ENCODE measurements around the gene NQO2. TPM values are rescaled to one million over a fixed set of nuclear protein-coding genes. Genes with fewer than 3 reads are reported as not detected.
"Not testable (repeated sequence)": the region's sequence is repeated elsewhere in the genome, so short reads cannot be mapped to it uniquely, and the experiment has no call there.

NQO2 gene
- polyA plus RNA-seq, 3 donors, result 20.1 to 99.5 (median 73.4) TPM

GRCh38 chr6:2967936-2968335 lies 31.8 kb upstream of the NQO2 start:
- 98 to 99% (median 99%) methylated on average over 7 of the region's 7 CpGs for WGBS, 3 donors
- H3K27ac ChIP-seq (ENCODE audit: low read depth, low read length), result no peak overlapping the region

- H3K27ac ChIP-seq (ENCODE audit: low read depth, low read length), result no peak overlapping the region
- WGBS, 3 donors, result 67 to 70% (median 67%) methylated on average over 8 of the region's 8 CpGs
These were observed 31.0 kb upstream of the NQO2 start for GRCh38 chr6:2968600-2969135.

DNA sequence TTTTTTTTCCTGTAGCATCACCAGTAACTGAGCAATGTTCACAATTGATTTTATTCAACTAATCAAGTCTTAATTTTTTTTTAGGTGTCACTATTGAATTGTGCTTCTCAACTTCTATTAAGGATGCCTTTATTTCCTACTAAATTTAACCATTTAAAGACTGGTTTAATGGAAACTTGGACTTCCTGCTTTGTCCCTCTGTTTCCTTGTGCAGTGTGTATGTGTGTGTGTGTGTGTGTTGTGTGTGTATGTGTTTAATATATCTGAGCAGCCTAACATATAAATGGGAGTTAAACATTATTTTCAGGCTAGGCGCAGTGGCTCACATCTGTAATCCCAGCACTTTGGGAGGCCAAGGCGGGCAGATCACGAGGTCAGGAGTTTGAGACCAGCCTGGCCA lies 30.1 kb upstream of the NQO2 start:
- H3K27ac ChIP-seq (ENCODE audit: low read depth, low read length), result no peak overlapping the region
- 86 to 93% (median 88%) methylated on average over 3 of the region's 3 CpGs for WGBS, 3 donors

GRCh38 chr6:2970034-2970685 lies 29.5 kb upstream of the NQO2 start:
- WGBS, 3 donors, result 20 to 34% (median 30%) methylated on average over 10 of the region's 10 CpGs
- no peak overlapping the region for H3K27ac ChIP-seq (ENCODE audit: low read depth, low read length)

GRCh38 chr6:2970753-2971419 lies 28.8 kb upstream of the NQO2 start:
- 0 to 1% (median 0%) methylated on average over 42 to 80 of the region's 80 CpGs for WGBS, 3 donors
- H3K27ac ChIP-seq (ENCODE audit: low read depth, low read length), result peak overlapping the region; percentile 91

DNA sequence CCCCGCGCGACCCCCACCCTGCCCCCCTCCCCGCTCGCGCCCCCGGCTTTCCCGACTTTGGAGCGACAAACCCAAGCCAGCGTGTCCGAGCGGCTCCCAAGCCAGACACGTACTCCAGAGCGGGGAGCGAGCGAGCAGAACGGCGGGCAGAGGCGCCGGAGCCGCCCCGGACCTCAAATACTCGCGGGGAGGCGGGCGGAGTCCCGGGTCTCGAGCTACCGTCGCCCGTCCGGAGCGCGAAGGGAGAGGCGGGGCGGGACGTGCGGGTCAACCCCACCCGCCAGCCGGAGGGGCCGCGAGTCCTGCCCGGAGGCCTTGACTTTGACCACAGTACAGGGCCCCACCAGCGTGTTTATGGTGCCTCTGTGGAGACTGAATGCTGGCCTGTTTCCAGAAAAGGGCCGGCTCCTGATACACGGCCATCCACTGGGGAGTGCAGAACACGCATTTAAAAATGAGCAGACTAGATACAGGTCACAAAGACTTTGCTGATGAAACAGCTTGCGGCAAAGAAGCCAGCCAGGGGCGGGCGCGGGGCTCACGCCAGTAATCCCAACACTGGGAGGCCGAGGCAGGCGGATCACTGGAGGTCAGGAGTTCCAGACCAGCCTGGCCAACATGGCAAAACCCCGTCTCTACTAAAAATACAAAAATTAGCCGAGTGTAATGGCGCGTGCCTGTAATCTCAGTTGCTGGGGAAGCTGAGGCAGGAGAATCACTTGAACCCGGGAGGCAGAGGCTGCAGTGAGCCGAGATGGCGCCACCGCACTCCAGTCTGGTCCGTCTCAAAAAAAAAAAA lies 28.1 kb upstream of the NQO2 start, which contains the start of gene SERPINB6:
TSS of gene SERPINB6 (minus strand) at position 148 of the 799 bp plus-strand sequence. CDS start 12,235 bp downstream, outside the sequence.
- H3K27ac ChIP-seq (ENCODE audit: low read depth, low read length), result peak within 1 kb of the TSS; percentile 91
- 1 to 4% (median 1%) methylated on average over 48 to 63 of the region's 63 CpGs for WGBS, 3 donors

- 40 to 89% (median 41%) methylated on average over 1 of the region's 1 CpG for WGBS, 3 donors
These were observed 27.5 kb upstream of the NQO2 start for GRCh38 chr6:2972219-2972487.

DNA sequence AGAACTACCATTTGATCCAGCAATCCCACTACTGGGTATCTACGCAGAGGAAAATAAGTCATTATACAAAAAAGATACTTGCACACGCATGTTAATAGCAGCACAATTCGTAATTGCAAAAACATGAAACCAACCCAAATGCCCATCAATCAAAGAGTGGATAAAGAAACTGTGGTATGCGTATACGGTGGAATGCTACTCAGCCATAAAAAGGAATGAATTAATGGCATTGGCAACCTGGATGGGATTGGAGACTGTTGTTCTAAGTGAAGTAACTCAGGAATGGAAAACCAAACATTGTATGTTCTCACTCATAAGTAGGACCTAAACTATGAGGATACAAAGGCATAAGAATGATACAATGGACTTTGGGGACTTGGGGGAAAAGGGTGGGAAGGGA lies 27.0 kb upstream of the NQO2 start:
- WGBS, 3 donors, result 98% methylated on average over 5 of the region's 5 CpGs
- not testable (repeated sequence) for H3K27ac ChIP-seq (ENCODE audit: low read depth, low read length)

More at GRCh38 chr6:2972219-2972487, 27.5 kb upstream of the NQO2 start:
- peak overlapping the region; percentile 91 for H3K27ac ChIP-seq (ENCODE audit: low read depth, low read length)

DNA sequence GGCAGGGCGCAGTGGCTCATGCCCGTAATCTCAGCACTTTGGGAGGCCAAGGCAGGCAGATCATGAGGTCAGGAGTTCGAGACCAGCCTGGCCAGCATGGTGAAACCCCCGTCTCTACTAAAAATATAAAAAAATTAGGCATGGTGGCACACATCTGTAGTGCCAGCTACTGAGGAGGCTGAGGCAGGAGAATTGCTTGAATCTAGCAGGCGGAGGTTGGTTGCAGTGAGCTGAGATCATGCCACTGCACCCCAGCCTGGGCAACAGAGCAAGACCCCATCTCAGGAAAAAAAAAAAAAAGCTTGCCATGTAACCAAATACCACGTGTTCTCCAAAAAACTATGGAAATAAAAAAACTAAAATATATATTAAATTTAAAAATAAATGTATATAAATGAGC lies 26.5 kb upstream of the NQO2 start:
- H3K27ac ChIP-seq (ENCODE audit: low read depth, low read length), result not testable (repeated sequence)
- WGBS, 3 donors, result 95 to 98% (median 97%) methylated on average over 6 of the region's 6 CpGs

DNA sequence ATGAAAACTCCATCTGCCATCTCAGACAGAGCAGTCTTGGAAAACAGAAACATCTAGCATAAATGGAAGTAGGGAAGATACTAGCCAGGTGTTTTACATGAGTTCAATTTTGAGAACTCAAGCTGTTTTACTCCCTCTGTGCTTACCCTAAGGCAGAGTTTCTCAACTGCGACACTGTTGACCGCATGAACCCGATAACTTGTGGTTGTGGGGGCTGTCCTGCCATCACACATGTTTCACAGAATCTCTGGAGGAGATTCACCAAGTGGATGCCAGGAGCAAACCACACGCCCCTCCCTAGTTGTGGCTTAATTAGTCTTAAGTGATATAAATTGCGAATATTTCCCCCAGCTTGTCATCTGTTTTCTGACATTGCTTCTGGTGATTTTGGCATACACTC lies 26.0 kb upstream of the NQO2 start:
- WGBS, 3 donors, result 47 to 91% (median 58%) methylated on average over 5 of the region's 5 CpGs
- no peak overlapping the region for H3K27ac ChIP-seq (ENCODE audit: low read depth, low read length)

GRCh38 chr6:2976060-2976459 lies 23.6 kb upstream of the NQO2 start:
- no peak overlapping the region for H3K27ac ChIP-seq (ENCODE audit: low read depth, low read length)
- WGBS, 3 donors, result 88 to 94% (median 92%) methylated on average over 5 of the region's 5 CpGs

DNA sequence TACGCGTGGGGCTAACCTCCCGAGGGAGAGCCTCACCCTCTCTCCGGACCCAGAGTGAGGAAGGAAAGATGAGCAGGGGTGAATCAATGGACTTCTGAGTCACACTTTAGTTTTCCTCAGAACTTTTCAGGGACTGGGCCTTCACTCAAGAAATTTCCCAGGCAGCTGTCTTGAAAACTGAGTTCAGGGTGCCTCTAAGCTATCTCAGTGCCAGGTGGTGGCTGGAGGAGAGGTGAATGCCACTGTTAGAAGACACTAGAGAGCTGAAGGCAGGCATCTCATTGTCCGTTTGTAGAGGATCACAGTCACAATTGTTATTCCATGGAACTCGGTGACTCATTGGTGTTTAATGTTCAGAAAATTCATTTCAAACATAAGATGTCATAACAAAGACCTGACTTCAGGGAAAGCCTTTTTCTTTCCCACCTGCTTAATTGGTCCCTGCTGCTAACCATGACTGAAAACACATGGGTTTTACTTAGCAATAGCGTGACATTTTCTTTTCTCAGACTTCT lies 23.1 kb upstream of the NQO2 start:
- no peak overlapping the region for H3K27ac ChIP-seq (ENCODE audit: low read depth, low read length)
- WGBS, 3 donors, result 70 to 78% (median 75%) methylated on average over 7 of the region's 7 CpGs

GRCh38 chr6:2977290-2977689 lies 22.4 kb upstream of the NQO2 start:
- WGBS, 3 donors, result 71 to 92% (median 87%) methylated on average over 5 of the region's 5 CpGs
- no peak overlapping the region for H3K27ac ChIP-seq (ENCODE audit: low read depth, low read length)

- H3K27ac ChIP-seq (ENCODE audit: low read depth, low read length), result no peak overlapping the region
These were observed 21.7 kb upstream of the NQO2 start for GRCh38 chr6:2977799-2978590.

GRCh38 chr6:2978923-2979322 lies 20.8 kb upstream of the NQO2 start:
- no peak overlapping the region for H3K27ac ChIP-seq (ENCODE audit: low read depth, low read length)
- WGBS, 3 donors, result 80 to 88% (median 87%) methylated on average over 4 of the region's 4 CpGs

More at GRCh38 chr6:2977799-2978590, 21.7 kb upstream of the NQO2 start:
- 83 to 94% (median 89%) methylated on average over 3 of the region's 3 CpGs for WGBS, 3 donors

DNA sequence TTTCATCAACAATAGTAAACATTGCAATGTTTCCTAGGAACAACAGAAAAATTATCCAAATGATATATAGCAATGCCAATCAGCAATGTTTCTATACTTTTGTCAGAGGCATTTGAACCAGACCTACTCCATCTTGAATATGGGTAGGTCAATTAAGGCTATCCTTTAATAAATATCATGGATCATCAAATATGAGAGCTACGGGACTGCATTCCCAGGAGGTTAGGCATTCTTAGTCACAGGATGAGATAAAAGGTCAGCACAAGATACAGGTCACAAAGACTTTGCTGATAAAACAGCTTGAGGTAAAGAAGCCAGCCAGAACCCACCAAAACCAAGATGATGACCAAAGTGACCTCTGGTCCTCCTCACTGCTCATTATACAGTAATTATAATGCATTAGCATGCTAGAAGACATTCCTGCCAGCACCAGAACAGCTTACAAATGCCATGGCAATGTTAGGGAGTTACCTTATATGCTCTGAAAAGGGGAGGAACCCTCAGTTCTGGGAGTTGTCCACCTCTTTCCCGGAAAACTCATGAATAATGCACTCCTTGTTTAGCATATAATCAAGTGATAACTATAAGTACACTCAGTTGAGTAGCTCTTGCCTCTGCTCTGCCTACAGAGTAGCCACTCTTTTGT lies 19.8 kb upstream of the NQO2 start:
- 57 to 73% (median 66%) methylated on average over 2 of the region's 2 CpGs for WGBS, 3 donors
- no peak overlapping the region for H3K27ac ChIP-seq (ENCODE audit: low read depth, low read length)

DNA sequence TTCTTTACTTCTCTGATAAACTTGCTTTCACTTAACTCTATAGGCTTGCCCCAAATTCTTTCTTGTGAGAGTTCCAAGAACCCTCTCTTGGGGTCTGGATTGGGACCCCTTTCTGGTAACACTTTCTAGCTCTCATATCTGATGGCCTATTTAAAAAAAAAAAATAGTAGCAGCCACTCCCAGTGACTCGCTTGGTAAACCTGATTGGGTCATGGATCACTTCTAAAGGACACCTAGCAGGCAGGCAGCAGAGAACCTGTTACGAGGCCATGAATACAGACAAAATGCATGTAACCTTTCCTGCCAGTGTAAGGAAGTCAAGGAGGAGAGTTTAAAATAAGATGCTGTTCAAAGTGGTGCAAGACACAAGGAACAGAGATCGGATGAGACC lies 19.2 kb upstream of the NQO2 start:
- 71 to 90% (median 74%) methylated on average over 3 of the region's 3 CpGs for WGBS, 3 donors
- H3K27ac ChIP-seq (ENCODE audit: low read depth, low read length), result no peak overlapping the region

Measured in adipose tissue (tissue), 3 donors.